Activated T-cell treated with anti-CD3 and anti-CD28 coated beads, Interleukin-2, amount 50 U/mL, for 24 hours (primary cell): ENCODE data around the gene LMO4.

Experiments used
- DNase-seq: peaks from one replicate; pipeline ENCODE4 v3.0.0-alpha.2; 2020
- H3K27ac Mint-ChIP-seq: 2 replicates; pipeline ENCODE4 v1.8.0; 2020; ENCODE audit warnings: mild to moderate bottlenecking, mixed read lengths
- H3K27me3 Mint-ChIP-seq: 2 replicates; pipeline ENCODE4 v1.8.0; 2020; ENCODE audit warnings: mixed read lengths
- H3K36me3 Mint-ChIP-seq: 2 replicates; pipeline ENCODE4 v1.8.0; 2020; ENCODE audit warnings: low read depth, mixed read lengths
- H3K4me1 Mint-ChIP-seq: 2 replicates; pipeline ENCODE4 v1.8.0; 2020; ENCODE audit warnings: low read depth, mixed read lengths
- H3K4me3 Mint-ChIP-seq: 2 replicates; pipeline ENCODE4 v1.8.0; 2020; ENCODE audit warnings: mild to moderate bottlenecking, moderate library complexity, mixed read lengths
- H3K9me3 Mint-ChIP-seq: 2 replicates; pipeline ENCODE4 v1.8.0; 2020; ENCODE audit warnings: mixed read lengths

Gene LMO4

GRCh38 chr1:87307931-87308330 lies 20.7 kb upstream of the LMO4 start:
- H3K4me1 Mint-ChIP-seq: no peaks in the 10 kb centered on the region
- H3K9me3 Mint-ChIP-seq: no peaks in the 10 kb centered on the region
- DNase-seq: no peak
- no peaks in the 10 kb centered on the region for H3K36me3 Mint-ChIP-seq
- no peaks in the 10 kb centered on the region for H3K27me3 Mint-ChIP-seq
- H3K4me3 Mint-ChIP-seq: no peak overlapping the region
- no peak overlapping the region for H3K27ac Mint-ChIP-seq

GRCh38 chr1:87314091-87314490 lies 14.6 kb upstream of the LMO4 start:
- Mint-ChIP-seq H3K27me3 (peaks cover 5% of the 10 kb centered on the region), H3K4me3 (no peak overlapping the region), H3K4me1 (peaks cover 4% of the 10 kb centered on the region), H3K9me3 (no peaks in the 10 kb centered on the region), H3K36me3 (no peaks in the 10 kb centered on the region), H3K27ac (no peak overlapping the region)
- DNase-seq: no peak

- no peaks in the 10 kb centered on the region for H3K36me3 Mint-ChIP-seq
- no peak overlapping the region for H3K4me3 Mint-ChIP-seq
- H3K27me3 Mint-ChIP-seq: peaks cover 11% of the 10 kb centered on the region
- no peak overlapping the region for H3K27ac Mint-ChIP-seq
- H3K9me3 Mint-ChIP-seq: no peaks in the 10 kb centered on the region
- no peak for DNase-seq
- peaks cover 4% of the 10 kb centered on the region for H3K4me1 Mint-ChIP-seq
Measured at GRCh38 chr1:87318056-87318650, 10.5 kb upstream of the LMO4 start.

- Mint-ChIP-seq H3K36me3 (no peaks in the 10 kb centered on the region), H3K4me3 (no peak overlapping the region), H3K9me3 (no peaks in the 10 kb centered on the region)
Measured at GRCh38 chr1:87318806-87319205, 9.9 kb upstream of the LMO4 start.

GRCh38 chr1:87325982-87326738 lies 2.5 kb upstream of the LMO4 start:
- Mint-ChIP-seq H3K27me3 (peaks cover 11% of the 10 kb centered on the region), H3K36me3 (no peaks in the 10 kb centered on the region), H3K27ac (no peak overlapping the region), H3K4me3 (no peak overlapping the region), H3K4me1 (peaks cover 21% of the 10 kb centered on the region), H3K9me3 (no peaks in the 10 kb centered on the region)
- no peak for DNase-seq

More at GRCh38 chr1:87318806-87319205, 9.9 kb upstream of the LMO4 start:
- no peak overlapping the region for H3K27ac Mint-ChIP-seq
- peaks cover 4% of the 10 kb centered on the region for H3K4me1 Mint-ChIP-seq
- H3K27me3 Mint-ChIP-seq: peaks cover 11% of the 10 kb centered on the region
- no peak for DNase-seq

GRCh38 chr1:87327376-87328271 lies 1.1 kb upstream of the LMO4 start:
- H3K27me3 Mint-ChIP-seq: peaks cover 22% of the 10 kb centered on the region
- H3K4me3 Mint-ChIP-seq: peak overlapping the region; percentile 77
- H3K36me3 Mint-ChIP-seq: peaks cover 9% of the 10 kb centered on the region
- H3K9me3 Mint-ChIP-seq: no peaks in the 10 kb centered on the region
- peaks cover 32% of the 10 kb centered on the region for H3K4me1 Mint-ChIP-seq
- H3K27ac Mint-ChIP-seq: peak overlapping the region; percentile 89
- DNase-seq: no peak

GRCh38 chr1:87329051-87329525 lies 408 bp downstream of the LMO4 start:
- DNase-seq: peak; percentile 70
- Mint-ChIP-seq H3K27me3 (peaks cover 28% of the 10 kb centered on the region), H3K27ac (peak overlapping the region; percentile 94), H3K9me3 (no peaks in the 10 kb centered on the region), H3K36me3 (peaks cover 16% of the 10 kb centered on the region), H3K4me3 (peak overlapping the region; percentile 86), H3K4me1 (peaks cover 47% of the 10 kb centered on the region)

GRCh38 chr1:87329526-87330056 lies 911 bp downstream of the LMO4 start:
- Mint-ChIP-seq H3K4me3 (peak overlapping the region; percentile 86), H3K9me3 (no peaks in the 10 kb centered on the region), H3K4me1 (peaks cover 52% of the 10 kb centered on the region), H3K36me3 (peaks cover 16% of the 10 kb centered on the region), H3K27me3 (peaks cover 30% of the 10 kb centered on the region), H3K27ac (peak overlapping the region; percentile 94)
- no peak for DNase-seq

- peaks cover 54% of the 10 kb centered on the region for H3K4me1 Mint-ChIP-seq
- H3K4me3 Mint-ChIP-seq: peak overlapping the region; percentile 86
- H3K9me3 Mint-ChIP-seq: no peaks in the 10 kb centered on the region
- H3K27me3 Mint-ChIP-seq: peaks cover 30% of the 10 kb centered on the region
- H3K36me3 Mint-ChIP-seq: peaks cover 16% of the 10 kb centered on the region
- peak overlapping the region; percentile 94 for H3K27ac Mint-ChIP-seq
- DNase-seq: peak; percentile 38
Measured at GRCh38 chr1:87330057-87330884, 1.6 kb downstream of the LMO4 start.

- Mint-ChIP-seq H3K4me3 (peak overlapping the region; percentile 86), H3K4me1 (peaks cover 59% of the 10 kb centered on the region), H3K27me3 (peaks cover 30% of the 10 kb centered on the region), H3K36me3 (peaks cover 16% of the 10 kb centered on the region), H3K27ac (peak overlapping the region; percentile 94), H3K9me3 (no peaks in the 10 kb centered on the region)
- DNase-seq: no peak
Measured at GRCh38 chr1:87330885-87331364, 2.2 kb downstream of the LMO4 start.

- DNase-seq: peak; percentile 65
- Mint-ChIP-seq H3K27me3 (peaks cover 32% of the 10 kb centered on the region), H3K9me3 (no peaks in the 10 kb centered on the region), H3K4me3 (peak overlapping the region; percentile 86), H3K4me1 (peaks cover 61% of the 10 kb centered on the region), H3K27ac (peak overlapping the region; percentile 82), H3K36me3 (peaks cover 16% of the 10 kb centered on the region)
Measured at GRCh38 chr1:87331365-87332241, 2.9 kb downstream of the LMO4 start.

GRCh38 chr1:87333692-87334347 lies 5.1 kb downstream of the LMO4 start:
- H3K27ac Mint-ChIP-seq: peak overlapping the region; percentile 90
- H3K36me3 Mint-ChIP-seq: peaks cover 19% of the 10 kb centered on the region
- peaks cover 41% of the 10 kb centered on the region for H3K27me3 Mint-ChIP-seq
- H3K4me1 Mint-ChIP-seq: peaks cover 71% of the 10 kb centered on the region
- H3K9me3 Mint-ChIP-seq: no peaks in the 10 kb centered on the region
- DNase-seq: no peak
- peak overlapping the region; percentile 86 for H3K4me3 Mint-ChIP-seq
